ENCODE measurements around the gene PRKX. TPM values are rescaled to one million over a fixed set of nuclear protein-coding genes. Genes with fewer than 3 reads are reported as not detected.
"Not testable (repeated sequence)": the region's sequence is repeated elsewhere in the genome, so short reads cannot be mapped to it uniquely, and the experiment has no call there.

PRKX gene
- total and polyA plus RNA-seq, 5 donors = 1.6 to 6.4 (median 4.3) TPM

GRCh38 chrX:3651277-3651676 is 62.2 kb downstream of the PRKX start:
- no peak for ATAC-seq
- 30% methylated on average over 3 of the region's 3 CpGs for WGBS
- intact Hi-C loops (cut with DNase I) = loop anchor here in 3 of 4 donors (5.0 to 10.0 kb wide), 2 partner anchors 154 to 161 kb away; no protein-coding TSS in a partner anchor
- H3K27ac ChIP-seq (ENCODE audit: low read length) = no peak overlapping the region
- DNase-seq = no peak
- no peaks in the 10 kb centered on the region for H3K9me3 ChIP-seq (ENCODE audit: control insufficient read depth, low read length)
- H3K4me1 ChIP-seq (ENCODE audit: control insufficient read depth, insufficient read depth, low read length) = no peaks in the 10 kb centered on the region
- H3K4me3 ChIP-seq (ENCODE audit: low read length) = no peak overlapping the region
- H3K27me3 ChIP-seq (ENCODE audit: control insufficient read depth, insufficient read depth) = no peaks in the 10 kb centered on the region

DNA sequence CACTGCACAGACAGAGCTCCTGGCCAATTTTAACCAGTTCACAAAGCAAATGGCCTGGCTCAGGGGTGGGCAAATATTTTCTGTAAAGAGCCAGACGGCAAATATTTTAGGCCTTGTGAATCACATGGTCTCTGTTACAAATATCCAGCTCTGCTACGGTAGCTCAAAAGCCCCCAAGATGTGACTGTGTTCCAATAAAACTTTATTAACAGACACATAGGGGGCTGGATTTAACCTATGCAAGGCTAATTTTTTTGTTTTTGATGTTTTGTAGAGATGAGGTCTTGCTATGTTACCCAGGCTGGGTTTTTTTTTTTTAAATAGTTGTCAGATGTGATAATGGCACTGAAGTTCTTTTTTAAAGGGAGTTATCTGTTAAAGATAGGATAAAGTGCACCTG is 65.4 kb downstream of the PRKX start:
- WGBS = 100% methylated on average over 2 of the region's 2 CpGs
- DNase-seq (no peak), ATAC-seq (no peak)
- Histone ChIP-seq H3K4me1 (ENCODE audit: control insufficient read depth, insufficient read depth, low read length) (no peaks in the 10 kb centered on the region), H3K27me3 (ENCODE audit: control insufficient read depth, insufficient read depth) (no peaks in the 10 kb centered on the region), H3K27ac (ENCODE audit: low read length) (no peak overlapping the region), H3K4me3 (ENCODE audit: low read length) (no peak overlapping the region), H3K9me3 (ENCODE audit: control insufficient read depth, low read length) (no peaks in the 10 kb centered on the region)
- intact Hi-C loops (cut with DNase I) = loop anchor here in 1 of 4 donors (10.0 kb wide), 1 partner anchor 167 kb away; no protein-coding TSS in a partner anchor

GRCh38 chrX:3639858-3640631 is 73.4 kb downstream of the PRKX start:
- H3K27ac ChIP-seq (ENCODE audit: low read length) = peak overlapping the region; percentile 19
- intact Hi-C loops (cut with DNase I) = loop anchor here in 2 of 4 donors (10.0 kb wide), 2 partner anchors 175 to 525 kb away; no protein-coding TSS in a partner anchor

GRCh38 chrX:3639236-3639635 is 74.2 kb downstream of the PRKX start:
- Histone ChIP-seq H3K27me3 (ENCODE audit: control insufficient read depth, insufficient read depth) (no peaks in the 10 kb centered on the region), H3K9me3 (ENCODE audit: control insufficient read depth, low read length) (no peaks in the 10 kb centered on the region), H3K4me3 (ENCODE audit: low read length) (no peak overlapping the region), H3K27ac (ENCODE audit: low read length) (no peak overlapping the region), H3K4me1 (ENCODE audit: control insufficient read depth, insufficient read depth, low read length) (no peaks in the 10 kb centered on the region)
- DNase-seq (no peak), ATAC-seq (no peak)
- no CpG with 5 or more reads among the region's 2 CpGs for WGBS
- intact Hi-C loops (cut with DNase I) = loop anchor here in 1 of 4 donors (10.0 kb wide), 1 partner anchor 524 kb away; no protein-coding TSS in a partner anchor

More at GRCh38 chrX:3639858-3640631, 73.4 kb downstream of the PRKX start:
- not testable (repeated sequence) for H3K27me3 ChIP-seq (ENCODE audit: control insufficient read depth, insufficient read depth); H3K4me3 ChIP-seq (ENCODE audit: low read length); H3K4me1 ChIP-seq (ENCODE audit: control insufficient read depth, insufficient read depth, low read length); DNase-seq; H3K9me3 ChIP-seq (ENCODE audit: control insufficient read depth, low read length)
- ATAC-seq = peak in 1 of 2 donors; percentile 49
- WGBS = 57% methylated on average over 23 of the region's 23 CpGs

- H3K4me1 ChIP-seq (ENCODE audit: control insufficient read depth, insufficient read depth, low read length) = no peaks in the 10 kb centered on the region
- no peaks in the 10 kb centered on the region for H3K27me3 ChIP-seq (ENCODE audit: control insufficient read depth, insufficient read depth)
- intact Hi-C loops (cut with DNase I) = loop anchor here in 1 of 4 donors (10.0 kb wide), 1 partner anchor 524 kb away; no protein-coding TSS in a partner anchor
- H3K4me3 ChIP-seq (ENCODE audit: low read length) = no peak overlapping the region
- no peak overlapping the region for H3K27ac ChIP-seq (ENCODE audit: low read length)
- 14% methylated on average over 6 of the region's 6 CpGs for WGBS
- ATAC-seq = no peak
- peak in 2 of 3 donors; percentile 25 to 58 for DNase-seq
- H3K9me3 ChIP-seq (ENCODE audit: control insufficient read depth, low read length) = no peaks in the 10 kb centered on the region
Observed at GRCh38 chrX:3638280-3638873, 75.1 kb downstream of the PRKX start.

DNA sequence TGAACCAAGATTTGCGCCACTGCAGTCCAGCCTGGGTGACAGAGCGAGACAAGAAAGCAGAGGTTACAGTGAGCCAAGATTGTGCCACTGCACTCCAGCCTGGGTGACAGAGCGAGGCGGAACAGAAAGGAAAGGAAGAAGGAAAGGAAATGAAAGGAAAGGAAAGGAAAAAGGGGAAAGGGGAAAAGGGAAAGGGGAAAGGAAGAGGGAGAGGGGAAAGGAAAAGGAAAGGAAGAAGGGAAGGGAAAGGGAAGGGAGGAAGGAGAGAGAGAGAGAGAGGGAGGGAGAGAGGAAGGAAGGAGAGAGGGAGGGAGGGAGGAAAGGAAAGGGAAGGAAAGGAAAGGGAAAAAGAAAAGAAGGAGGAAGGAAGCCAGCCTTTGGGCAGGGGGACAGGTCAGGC is 76.6 kb downstream of the PRKX start:
- 98% methylated on average over 4 of the region's 4 CpGs for WGBS

DNA sequence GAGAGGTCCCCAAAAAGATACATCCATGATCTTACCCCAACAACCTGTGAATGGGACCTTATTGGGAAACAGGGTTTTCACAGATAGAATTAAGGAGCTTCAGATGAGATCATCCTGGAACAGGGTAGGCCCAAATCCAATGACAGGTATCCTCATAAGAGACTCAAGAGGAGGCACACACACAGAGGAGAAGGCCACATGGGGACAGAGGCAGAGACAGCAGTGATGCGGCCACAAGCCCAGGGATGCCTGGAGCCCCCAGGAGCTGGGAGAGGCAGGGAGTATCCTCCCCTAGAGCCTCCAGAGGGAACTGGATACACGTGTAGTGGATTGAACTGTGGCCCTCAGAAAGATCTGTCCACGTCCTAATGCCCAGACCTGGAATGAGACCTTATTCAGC is 82.3 kb downstream of the PRKX start:
- H3K4me1 ChIP-seq (ENCODE audit: control insufficient read depth, insufficient read depth, low read length) = no peaks in the 10 kb centered on the region
- H3K9me3 ChIP-seq (ENCODE audit: control insufficient read depth, low read length) = no peaks in the 10 kb centered on the region
- ATAC-seq (no peak), DNase-seq (no peak)
- no peaks in the 10 kb centered on the region for H3K27me3 ChIP-seq (ENCODE audit: control insufficient read depth, insufficient read depth)
- H3K4me3 ChIP-seq (ENCODE audit: low read length) = no peak overlapping the region
- no peak overlapping the region for H3K27ac ChIP-seq (ENCODE audit: low read length)
- intact Hi-C loops (cut with DNase I) = loop anchor here in 1 of 4 donors (10.0 kb wide), 1 partner anchor 516 kb away; no protein-coding TSS in a partner anchor
- WGBS = 96% methylated on average over 3 of the region's 3 CpGs

More for the DNA sequence above, 76.6 kb downstream of the PRKX start:
- Histone ChIP-seq H3K27ac (ENCODE audit: low read length) (no peak overlapping the region), H3K27me3 (ENCODE audit: control insufficient read depth, insufficient read depth) (no peaks in the 10 kb centered on the region), H3K4me1 (ENCODE audit: control insufficient read depth, insufficient read depth, low read length) (no peaks in the 10 kb centered on the region), H3K4me3 (ENCODE audit: low read length) (no peak overlapping the region), H3K9me3 (ENCODE audit: control insufficient read depth, low read length) (no peaks in the 10 kb centered on the region)
- DNase-seq (no peak), ATAC-seq (no peak)
- intact Hi-C loops (cut with DNase I) = loop anchor here in 1 of 4 donors (10.0 kb wide), 1 partner anchor 522 kb away; no protein-coding TSS in a partner anchor

DNA sequence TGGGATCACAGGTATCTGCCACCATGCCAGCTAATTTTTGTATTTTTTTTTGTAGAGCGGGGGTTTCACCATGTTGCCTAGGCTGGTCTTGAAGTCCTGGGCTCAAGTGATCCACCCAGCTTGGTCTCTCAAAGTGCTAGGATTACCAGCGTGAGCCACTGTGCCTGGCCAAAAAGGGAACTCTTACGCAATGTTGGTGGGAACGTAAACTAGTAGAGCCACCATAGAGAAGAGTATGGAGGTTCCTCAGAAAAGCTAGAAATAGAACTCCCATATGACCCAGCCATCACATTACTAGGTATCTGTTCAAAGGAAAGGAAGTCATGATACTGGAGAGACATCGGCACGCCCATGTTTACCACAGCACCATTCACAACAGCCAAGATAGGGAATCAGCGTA is 85.9 kb downstream of the PRKX start:
- Histone ChIP-seq H3K9me3 (ENCODE audit: control insufficient read depth, low read length) (no peaks in the 10 kb centered on the region), H3K27ac (ENCODE audit: low read length) (no peak overlapping the region), H3K27me3 (ENCODE audit: control insufficient read depth, insufficient read depth) (no peaks in the 10 kb centered on the region), H3K4me3 (ENCODE audit: low read length) (no peak overlapping the region), H3K4me1 (ENCODE audit: control insufficient read depth, insufficient read depth, low read length) (no peaks in the 10 kb centered on the region)
- 94% methylated on average over 7 of the region's 7 CpGs for WGBS
- intact Hi-C loops (cut with DNase I) = no loop called here
- ATAC-seq = no peak
- DNase-seq = no peak

DNA sequence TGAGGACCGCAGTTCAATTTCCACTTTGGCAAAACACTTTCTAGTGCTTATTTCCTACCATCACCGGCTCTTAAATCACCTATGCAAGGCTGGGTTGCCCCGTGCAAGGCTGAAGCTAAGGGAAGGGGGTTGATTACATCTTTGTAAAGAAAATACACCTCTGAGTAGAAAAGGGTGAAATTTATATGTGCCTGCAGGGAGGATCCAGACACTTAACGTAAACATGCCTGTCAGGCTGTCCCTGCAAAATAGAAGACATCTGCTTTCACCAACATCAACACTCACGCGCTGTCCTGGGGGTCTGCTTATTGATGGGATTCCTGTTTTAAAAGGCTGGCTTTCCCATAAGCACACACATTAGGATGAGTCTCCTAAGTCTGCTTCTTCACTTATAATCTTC is 92.0 kb downstream of the PRKX start:
- intact Hi-C loops (cut with DNase I) = no loop called here
- DNase-seq = no peak
- ATAC-seq = no peak
- no peaks in the 10 kb centered on the region for H3K27me3 ChIP-seq (ENCODE audit: control insufficient read depth, insufficient read depth)
- no peak overlapping the region for H3K4me3 ChIP-seq (ENCODE audit: low read length)
- no peak overlapping the region for H3K27ac ChIP-seq (ENCODE audit: low read length)
- 78% methylated on average over 6 of the region's 6 CpGs for WGBS
- no peaks in the 10 kb centered on the region for H3K9me3 ChIP-seq (ENCODE audit: control insufficient read depth, low read length)
- no peaks in the 10 kb centered on the region for H3K4me1 ChIP-seq (ENCODE audit: control insufficient read depth, insufficient read depth, low read length)

- H3K9me3 ChIP-seq (ENCODE audit: control insufficient read depth, low read length); ATAC-seq; H3K27me3 ChIP-seq (ENCODE audit: control insufficient read depth, insufficient read depth); H3K27ac ChIP-seq (ENCODE audit: low read length); intact Hi-C loops (cut with DNase I); H3K4me1 ChIP-seq (ENCODE audit: control insufficient read depth, insufficient read depth, low read length); H3K4me3 ChIP-seq (ENCODE audit: low read length); DNase-seq: not testable (repeated sequence)
- 97% methylated on average over 6 of the region's 6 CpGs for WGBS
Observed at GRCh38 chrX:3611744-3612143, 101.7 kb downstream of the PRKX start.

GRCh38 chrX:3609810-3610209 is 103.6 kb downstream of the PRKX start:
- Histone ChIP-seq H3K4me1 (ENCODE audit: control insufficient read depth, insufficient read depth, low read length) (no peaks in the 10 kb centered on the region), H3K9me3 (ENCODE audit: control insufficient read depth, low read length) (no peaks in the 10 kb centered on the region), H3K4me3 (ENCODE audit: low read length) (no peak overlapping the region), H3K27me3 (ENCODE audit: control insufficient read depth, insufficient read depth) (no peaks in the 10 kb centered on the region), H3K27ac (ENCODE audit: low read length) (no peak overlapping the region)
- intact Hi-C loops (cut with DNase I) = no loop called here
- ATAC-seq (no peak), DNase-seq (no peak)
- 93% methylated on average over 4 of the region's 4 CpGs for WGBS

Data from right cardiac atrium (tissue), 5 donors.